GM12875 (cell line): ENCODE measurements around the gene MAFG.

Experiments used
- H3K4me3 ChIP-seq: one replicate; pipeline ENCODE4 v1.5.1; 2011; ENCODE audit warnings: low read depth, low read length, control low read depth
- CTCF ChIP-seq: IDR thresholded peaks from 2 replicates; pipeline ENCODE4 v1.5.1; 2011; ENCODE audit warnings: low read depth, mild to moderate bottlenecking, control low read depth, inconsistent platforms, low read length, moderate library complexity, borderline replicate concordance; ENCODE audit not compliant: insufficient read depth

Gene MAFG

GRCh38 chr17:81902653-81903414, 24.7 kb downstream of the MAFG start:
- H3K4me3 ChIP-seq: no peak overlapping the region
- TF ChIP-seq CTCF: no peak

- no peak within 1 kb of the TSS for H3K4me3 ChIP-seq
- TF ChIP-seq CTCF: no peak
Observed at GRCh38 chr17:81902023-81902652, 25.4 kb downstream of the MAFG start, which contains the start of gene NPB. NPB (plus strand) TSS chr17:81902238; CDS start chr17:81902278, 40 bp downstream.

- H3K4me3 ChIP-seq: no peak overlapping the region
- no peak for TF ChIP-seq CTCF
Observed at GRCh38 chr17:81901167-81902022, 26.1 kb downstream of the MAFG start.

- H3K4me3 ChIP-seq: no peak overlapping the region
- no peak for TF ChIP-seq CTCF
Observed at GRCh38 chr17:81900181-81900820, 27.2 kb downstream of the MAFG start.

GRCh38 chr17:81899514-81900166, 27.9 kb downstream of the MAFG start:
- H3K4me3 ChIP-seq: no peak overlapping the region
- no peak for TF ChIP-seq CTCF

- TF ChIP-seq CTCF: no peak
- H3K4me3 ChIP-seq: no peak overlapping the region
Observed at GRCh38 chr17:81898885-81899284, 28.6 kb downstream of the MAFG start.
